HG03064 (cell line): ENCODE measurements around the gene RBMS3.
"Not testable (repeated sequence)": the region's sequence is repeated elsewhere in the genome, so short reads cannot be mapped to it uniquely, and the experiment has no call there.

Source experiments
- ATAC-seq: cut with Tn5 transposase; IDR thresholded peaks from one replicate; pipeline ENCODE4 v1.9.1; 2021; ENCODE audit warnings: low read depth; ENCODE audit not compliant: unreplicated experiment

RBMS3 gene

DNA sequence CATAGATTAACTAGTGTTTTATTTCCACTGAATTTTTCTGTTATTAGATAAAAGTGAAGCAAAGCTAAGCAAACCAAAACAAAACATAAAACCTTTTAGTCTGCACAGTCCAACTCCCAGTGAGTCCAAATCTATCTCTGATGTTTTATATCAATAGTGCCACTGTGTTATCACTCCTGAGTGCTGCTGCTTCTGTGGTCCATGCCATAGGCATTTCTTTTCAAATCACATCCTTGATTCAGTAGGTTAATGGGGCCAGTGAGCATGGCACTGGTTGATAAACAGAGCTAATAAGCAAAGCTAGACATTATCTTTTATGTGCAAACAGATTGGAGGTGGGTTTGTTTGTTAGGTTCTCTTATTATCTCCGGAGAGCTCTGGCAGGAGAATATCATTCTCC is 30.0 kb downstream of the RBMS3 start:
- ATAC-seq: no peak

- no peak for ATAC-seq
These were observed 30.9 kb downstream of the RBMS3 start for GRCh38 chr3:29311795-29312194.

DNA sequence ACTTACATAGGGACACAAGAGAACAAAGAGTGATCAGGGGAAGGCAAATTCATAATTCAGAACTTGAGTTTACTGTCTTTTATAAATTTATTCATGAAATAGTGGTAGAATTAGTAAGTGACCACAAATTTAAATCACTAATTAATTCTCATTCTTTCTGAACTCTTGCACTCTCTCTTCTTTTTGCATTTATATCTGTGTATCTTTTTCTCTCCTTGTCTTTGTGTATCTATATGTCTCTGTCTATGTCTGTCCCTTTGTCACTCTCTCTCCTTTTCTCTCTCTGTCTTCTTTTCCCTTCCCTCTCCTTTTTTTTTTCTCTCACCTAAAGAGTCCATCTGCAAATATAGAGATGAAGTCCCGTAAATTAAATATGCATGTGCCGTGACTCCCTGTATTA is 31.5 kb downstream of the RBMS3 start:
- no peak for ATAC-seq

GRCh38 chr3:29312960-29313452 is 32.1 kb downstream of the RBMS3 start:
- no peak for ATAC-seq

DNA sequence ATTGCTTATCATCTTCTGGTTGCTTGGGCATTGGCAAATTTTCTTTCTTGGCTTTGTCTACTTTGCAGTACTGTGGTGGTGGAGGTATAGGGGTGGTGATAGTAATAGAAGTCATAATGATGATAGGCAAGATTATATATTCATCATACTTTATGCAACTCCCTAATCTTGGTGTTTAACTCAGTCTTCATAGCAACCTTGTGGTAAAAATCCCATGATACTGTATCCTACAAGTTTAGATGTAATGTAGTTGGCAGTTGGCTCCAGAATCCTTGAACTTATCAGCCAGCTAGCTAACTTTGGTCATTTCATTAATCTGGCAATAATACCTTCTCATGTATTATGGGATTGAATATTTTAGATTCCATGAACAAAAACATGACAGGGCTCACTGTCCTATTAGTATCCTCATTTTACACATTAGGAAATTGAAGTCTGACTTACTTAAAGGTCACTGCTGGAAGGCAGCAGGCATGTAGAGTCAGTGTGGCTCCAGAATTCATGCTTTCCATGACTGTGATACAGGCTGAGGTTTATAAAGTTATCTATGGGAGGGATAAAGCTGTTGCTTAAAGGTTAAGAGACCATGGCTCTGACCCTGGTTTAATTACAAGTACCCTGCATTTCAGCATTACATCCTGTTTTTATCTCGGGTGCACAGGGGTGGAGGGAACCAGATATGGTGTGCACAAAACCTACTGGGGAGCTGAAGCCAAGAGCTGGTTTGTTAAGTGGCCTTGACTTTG is 33.3 kb downstream of the RBMS3 start:
- no peak for ATAC-seq

DNA sequence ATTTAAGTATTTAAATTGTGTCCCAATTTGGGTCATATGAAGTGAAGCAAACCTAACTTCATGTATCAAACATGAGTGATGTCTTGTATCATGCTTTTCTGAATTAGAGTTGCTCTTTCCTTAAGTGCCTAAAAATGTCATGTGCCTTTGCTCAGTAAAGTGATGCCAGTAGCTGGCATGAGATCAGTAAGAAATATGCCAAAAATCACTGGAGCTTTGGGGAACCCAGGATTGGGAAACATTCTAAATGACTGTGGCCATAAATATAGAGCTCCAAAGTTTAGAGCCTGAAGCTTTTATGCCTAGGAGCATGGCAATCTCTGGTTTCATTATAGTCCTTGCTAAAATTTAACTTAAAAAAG is 33.8 kb downstream of the RBMS3 start:
- ATAC-seq: no peak

DNA sequence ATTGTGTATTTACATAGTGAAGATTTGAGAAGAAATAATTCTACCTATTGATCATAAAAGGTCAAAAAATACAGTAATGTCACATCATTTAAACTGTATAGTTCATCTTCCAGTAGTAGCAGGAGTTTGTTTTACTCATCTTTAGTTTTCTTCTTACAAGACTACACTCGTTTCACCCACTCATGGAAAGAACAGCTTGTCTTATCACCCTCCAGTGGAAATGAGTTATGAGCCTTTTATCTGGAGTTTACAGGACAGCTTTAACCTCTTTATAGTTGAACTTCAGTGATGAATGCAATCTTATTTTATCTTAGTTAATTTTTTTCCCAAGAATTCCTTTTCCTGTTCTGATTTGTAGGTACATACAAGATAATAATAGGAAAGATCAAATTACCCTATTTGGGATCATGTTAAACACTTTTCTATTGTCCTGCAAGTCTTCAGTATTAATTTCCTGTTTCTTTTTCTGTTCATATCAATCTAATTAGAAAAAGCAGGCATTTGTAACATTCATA is 36.8 kb downstream of the RBMS3 start:
- no peak for ATAC-seq

- no peak for ATAC-seq
These were observed 37.4 kb downstream of the RBMS3 start for GRCh38 chr3:29318251-29318650.

DNA sequence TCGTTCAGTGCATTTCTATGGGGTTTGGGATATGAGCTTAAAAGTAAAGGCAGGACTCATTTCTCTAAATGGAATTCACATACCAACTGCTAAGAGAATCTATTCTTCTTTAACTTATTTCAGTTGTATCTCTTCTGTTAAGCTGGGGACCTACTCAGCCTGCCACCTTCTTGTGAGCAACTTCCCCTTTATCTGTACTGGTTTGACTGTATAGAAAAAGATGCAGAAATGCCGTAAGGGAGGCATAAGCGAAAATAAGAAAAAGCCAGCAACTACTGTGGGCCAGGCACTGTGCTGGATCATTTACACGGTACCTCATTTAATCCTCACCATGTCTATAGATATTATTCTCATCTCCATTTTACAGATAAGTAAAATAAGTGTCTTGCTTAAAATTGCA is 38.4 kb downstream of the RBMS3 start:
- ATAC-seq: peak; percentile 79

DNA sequence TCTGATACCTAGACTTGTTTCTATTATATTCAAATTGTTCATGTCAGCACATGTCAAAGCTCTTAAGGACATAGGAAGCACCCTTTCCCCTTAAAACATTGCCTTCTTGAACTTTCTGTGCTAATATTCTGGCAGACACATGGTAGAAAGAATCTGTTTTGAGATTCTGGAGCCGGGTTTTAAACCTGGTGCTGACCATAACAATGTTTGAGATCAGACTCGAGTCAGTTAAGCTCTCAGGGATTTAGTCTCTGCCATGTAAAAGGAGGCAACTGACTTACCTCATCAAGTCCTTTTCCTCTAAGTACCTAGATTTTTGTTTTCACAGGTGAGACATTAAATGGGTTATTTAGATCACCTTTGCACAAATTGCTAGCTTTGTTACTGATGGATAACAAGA is 38.9 kb downstream of the RBMS3 start:
- no peak for ATAC-seq

DNA sequence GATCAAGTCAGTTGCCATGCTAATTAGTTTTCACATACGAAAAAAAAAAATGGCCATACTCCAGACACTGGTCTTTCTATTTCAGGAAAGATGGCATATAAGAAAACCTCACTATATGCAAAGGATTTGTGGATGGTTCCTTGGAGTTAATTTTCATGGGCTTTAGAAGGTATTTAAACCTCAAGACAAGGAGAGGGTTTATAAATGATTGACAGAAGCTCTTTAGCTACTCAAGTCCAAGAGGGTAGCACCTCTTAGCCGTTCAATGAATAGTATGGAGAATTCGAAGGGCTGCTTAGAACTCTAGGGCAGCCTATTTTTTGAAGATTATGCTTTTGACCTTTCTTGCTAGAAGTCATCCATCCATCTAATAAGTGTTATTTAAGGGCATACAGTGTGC is 41.7 kb downstream of the RBMS3 start:
- no peak for ATAC-seq

DNA sequence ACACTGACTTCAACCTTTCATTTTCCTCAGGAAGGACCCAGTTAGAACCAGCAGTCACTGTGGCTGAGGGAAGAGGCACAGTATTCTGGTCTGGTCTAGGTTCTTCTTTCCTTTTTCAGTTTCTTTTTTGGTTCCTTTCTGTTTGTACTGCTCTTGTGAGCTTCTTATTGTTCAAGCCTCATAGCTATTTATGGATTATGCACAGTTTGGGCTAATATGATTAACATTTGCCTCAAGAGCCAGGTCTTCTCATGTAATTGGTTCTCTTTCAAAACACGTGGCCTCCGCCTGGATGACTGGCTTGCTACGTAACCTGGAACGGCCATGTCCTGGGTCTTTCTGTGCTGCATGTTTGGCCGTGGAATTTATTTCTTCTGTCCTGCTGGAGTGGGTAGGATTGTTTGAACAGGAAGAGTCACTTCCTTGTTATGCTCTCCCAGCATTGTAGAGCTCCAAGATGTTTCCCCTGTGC is 43.3 kb downstream of the RBMS3 start:
- peak; percentile 98 for ATAC-seq

GRCh38 chr3:29326540-29326939 is 45.7 kb downstream of the RBMS3 start:
- not testable (repeated sequence) for ATAC-seq

GRCh38 chr3:29329986-29330890 is 49.4 kb downstream of the RBMS3 start:
- ATAC-seq: no peak

DNA sequence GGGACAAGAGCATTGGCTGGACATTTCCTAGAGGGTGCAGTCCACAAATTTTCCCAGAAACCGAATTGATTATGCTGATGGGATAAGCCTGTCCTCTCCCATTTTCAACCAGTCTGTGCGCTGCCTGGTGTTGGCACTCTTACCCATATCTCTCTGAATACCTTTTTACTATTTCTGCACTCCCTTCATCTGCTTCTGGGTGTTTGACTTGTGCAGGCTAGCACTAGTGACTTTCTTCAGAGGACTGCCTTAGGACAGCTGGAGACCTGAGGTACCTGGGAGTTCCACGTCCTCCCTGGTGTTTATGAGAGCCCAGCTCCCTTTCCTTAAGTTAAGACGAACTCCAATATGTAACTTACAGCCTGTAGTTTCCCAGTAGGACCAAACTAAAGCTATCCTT is 50.2 kb downstream of the RBMS3 start:
- ATAC-seq: no peak

DNA sequence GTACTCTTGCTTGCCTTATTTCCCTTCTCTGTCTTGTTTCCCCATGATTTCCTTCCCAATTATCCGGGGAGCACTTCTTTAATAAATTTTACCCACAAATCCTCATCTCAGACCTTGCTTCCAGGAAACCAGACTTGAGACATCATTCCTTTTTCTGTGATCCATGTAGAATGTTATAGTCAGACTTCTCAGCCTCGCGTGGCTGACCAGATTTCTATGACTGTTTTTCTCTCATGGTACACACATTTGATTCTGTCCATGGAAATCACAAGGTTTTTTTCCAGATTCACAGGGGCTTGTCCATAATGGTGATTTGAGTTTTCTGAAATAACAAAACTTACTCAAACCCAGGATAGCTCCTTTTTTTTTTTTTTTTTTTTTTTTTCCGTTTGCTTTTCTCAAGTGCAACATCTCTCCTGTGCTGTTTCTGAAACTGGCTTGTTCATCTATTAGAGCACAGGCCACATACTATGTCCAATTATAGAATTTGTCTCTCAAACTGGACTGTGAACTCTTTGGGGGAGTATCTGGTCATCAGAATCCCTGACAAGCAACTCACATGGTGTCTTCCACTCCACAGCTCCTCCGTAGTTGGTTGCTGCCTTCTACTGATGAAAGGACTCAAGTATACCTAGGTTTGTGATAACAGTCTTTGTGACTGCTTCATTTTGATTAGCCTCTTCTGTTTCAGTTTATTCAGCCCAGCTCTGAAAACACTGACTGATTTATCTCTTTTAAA is 50.8 kb downstream of the RBMS3 start:
- ATAC-seq: no peak

DNA sequence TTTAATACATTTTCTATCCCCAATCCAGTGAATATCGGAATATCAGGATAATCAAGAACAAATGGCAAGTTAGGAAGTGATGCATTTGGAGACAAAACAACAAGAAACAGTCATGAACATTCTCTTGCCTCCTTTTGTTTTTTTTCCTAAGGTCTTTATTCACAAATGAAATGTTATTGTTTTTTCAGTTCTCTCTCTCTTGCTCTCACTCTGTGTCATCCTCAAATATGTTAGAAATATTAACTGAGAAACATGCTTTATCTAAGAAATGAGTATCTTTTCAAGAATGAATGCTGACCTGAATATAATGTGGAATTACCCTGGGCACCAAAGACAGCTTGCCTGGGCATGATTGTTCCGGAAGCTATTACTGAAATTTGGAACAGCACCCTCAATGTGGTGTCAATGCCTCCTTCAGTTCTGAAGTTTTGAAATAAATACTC is 51.3 kb downstream of the RBMS3 start:
- ATAC-seq: no peak

DNA sequence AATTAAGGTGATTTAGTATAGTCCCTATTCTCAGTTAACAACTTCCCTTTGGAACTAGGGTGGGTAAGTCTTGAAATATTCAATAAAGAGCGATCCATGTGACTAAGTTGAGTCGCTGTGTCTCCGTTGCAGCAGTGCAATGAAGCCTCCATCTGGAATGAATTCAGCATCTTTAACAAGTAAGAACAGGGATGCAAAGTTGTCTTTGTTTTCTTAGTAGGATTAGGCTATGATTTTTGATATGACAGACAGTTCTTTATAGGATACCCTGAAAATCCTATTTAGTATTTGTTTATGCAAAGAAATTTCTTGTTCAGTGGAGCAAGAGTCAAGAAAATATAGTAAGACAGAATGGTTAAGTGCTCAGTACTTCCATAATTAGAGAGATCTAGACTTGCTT is 52.7 kb downstream of the RBMS3 start:
- ATAC-seq: no peak

DNA sequence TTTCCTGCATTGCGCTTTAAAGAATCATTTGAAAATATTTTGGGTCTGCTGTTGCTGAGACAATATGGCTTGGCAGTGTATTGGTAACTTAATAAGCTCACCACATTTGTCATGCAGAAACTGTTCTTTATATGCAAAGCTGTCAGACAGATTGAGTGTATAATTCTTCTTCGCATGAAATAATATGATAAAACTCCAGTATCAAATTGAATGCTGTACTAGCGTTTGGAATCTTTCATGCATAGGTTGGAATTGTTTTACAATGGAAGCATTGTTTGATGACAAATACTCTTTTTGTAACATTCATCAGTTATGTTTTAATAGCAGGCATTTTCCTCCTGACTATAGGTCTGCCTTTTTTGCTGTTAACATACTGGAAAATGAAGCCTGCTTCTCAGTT is 53.8 kb downstream of the RBMS3 start:
- ATAC-seq: no peak

DNA sequence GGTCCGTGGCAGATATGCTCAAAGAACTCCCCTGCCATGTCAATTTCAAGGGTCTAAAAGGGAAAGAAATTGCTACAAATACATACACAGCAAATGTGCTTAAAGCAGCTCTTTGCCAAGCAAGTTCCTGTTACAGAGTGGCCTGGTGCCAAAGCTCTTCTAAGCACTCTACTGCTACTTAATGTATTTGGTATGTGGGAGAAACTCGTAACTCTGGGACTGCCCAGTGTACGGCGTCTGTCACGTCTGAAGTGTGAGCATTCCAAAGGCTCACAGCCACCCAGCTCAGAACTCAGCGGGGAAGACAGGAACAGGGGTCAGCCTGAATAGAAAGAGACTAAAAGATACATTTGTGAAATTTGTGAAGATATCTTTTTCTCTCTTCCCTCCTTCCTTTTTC is 54.6 kb downstream of the RBMS3 start:
- no peak for ATAC-seq

- ATAC-seq: no peak
These were observed 55.1 kb downstream of the RBMS3 start for GRCh38 chr3:29335943-29336342.
